B cell (primary cell): ENCODE results near the gene CACNA2D3. TPM values are rescaled to one million over a fixed set of nuclear protein-coding genes. Genes with fewer than 3 reads are reported as not detected.

Source experiments
- ATAC-seq: fragments of 200-7000 bp; cut with Tn5 transposase; one replicate; pipeline ENCODE4 v1.10.0; 2021; ENCODE audit warnings: low read depth, mild to moderate bottlenecking, moderate number of reproducible peaks, moderate library complexity
- CTCF ChIA-PET: fragments of 350-600 bp; sonication (Branson Sonifier 250); formaldehyde crosslinking; loops from one replicate; lab custom pipeline; 2021; ENCODE audit warnings: antibody characterized with exemption, inconsistent platforms; lab: Charles Lee
- POLR2A ChIA-PET: fragments of 350-600 bp; sonication (Branson Sonifier 250); formaldehyde crosslinking; loops from one replicate; lab custom pipeline; 2021; ENCODE audit warnings: antibody characterized with exemption; lab: Charles Lee
- DNase-seq: peaks from one replicate; pipeline ENCODE4 v3.0.0; 2013
- H2AFZ ChIP-seq: 2 replicates; pipeline ENCODE4 v1.6.1; 2012; ENCODE audit warnings: mild to moderate bottlenecking, low read depth, low read length; ENCODE audit not compliant: insufficient read depth, poor library complexity, severe bottlenecking
- H3K27ac ChIP-seq, 2 donors: 1 replicate in 1 of 2; 2 replicates in 1 of 2; pipeline ENCODE4 v1.5.1; 2012 to 2013; ENCODE audit warnings: low read length in 2 of 2, mild to moderate bottlenecking in 2 of 2, moderate library complexity in 1 of 2
- H3K27me3 ChIP-seq, 4 experiments: fragments of 200-600 bp in 1 of 4; sonication (generic) in 1 of 4; replicated peaks in 1 of 4; 1 replicate in 2 of 4; 2 replicates in 2 of 4; pipeline versions ENCODE4 v1.6.1 to v1.7.0; 2013 to 2016; ENCODE audit warnings: low read length in 3 of 4, mild to moderate bottlenecking in 2 of 4, mixed read lengths in 1 of 4, moderate library complexity in 1 of 4; ENCODE audit not compliant: insufficient read depth in 4 of 4, control insufficient read depth in 3 of 4; ENCODE audit errors: control extremely low read depth in 1 of 4
- H3K36me3 ChIP-seq, 2 experiments: replicated peaks in 1 of 2; 1 replicate in 1 of 2; 2 replicates in 1 of 2; pipeline versions ENCODE4 v1.6.1 to v1.7.1; 2013; ENCODE audit warnings: low read length in 1 of 2; ENCODE audit not compliant: insufficient read depth in 2 of 2, control insufficient read depth in 1 of 2; ENCODE audit errors: control extremely low read depth in 1 of 2, extremely low read depth in 1 of 2
- H3K4me1 ChIP-seq, 2 donors: fragments of 200-600 bp in 1 of 2; sonication (generic) in 1 of 2; 1 replicate in 1 of 2; 2 replicates in 1 of 2; pipeline versions ENCODE4 v1.5.1 to v1.6.1; 2013 to 2017; ENCODE audit warnings: low read length in 2 of 2; ENCODE audit not compliant: control insufficient read depth in 2 of 2, insufficient read depth in 2 of 2
- H3K4me2 ChIP-seq: replicated peaks from 2 replicates; pipeline ENCODE3; 2012; ENCODE audit warnings: mild to moderate bottlenecking, low read depth, low read length; ENCODE audit not compliant: poor library complexity, severe bottlenecking
- H3K4me3 ChIP-seq, 5 experiments: fragments of 200-600 bp in 1 of 5; sonication (generic) in 1 of 5; 1 replicate in 3 of 5; 2 replicates in 2 of 5; pipeline versions ENCODE4 v1.5.1 to v1.7.0; 2011 to 2016; ENCODE audit warnings: low read length in 4 of 5, mild to moderate bottlenecking in 4 of 5, low read depth in 2 of 5, control low read depth in 1 of 5, moderate library complexity in 1 of 5; ENCODE audit not compliant: insufficient read depth in 1 of 5; ENCODE audit errors: control extremely low read depth in 1 of 5, extremely low read depth in 1 of 5
- H3K79me2 ChIP-seq: fragments of 200-600 bp; sonication (generic); one replicate; pipeline ENCODE4 v1.6.0; 2016; ENCODE audit warnings: low read length; ENCODE audit not compliant: control insufficient read depth, insufficient read depth
- H3K9ac ChIP-seq: fragments of 200-600 bp; sonication (generic); 2 replicates; pipeline ENCODE4 v1.6.1; 2017; ENCODE audit warnings: mild to moderate bottlenecking, low read length, moderate library complexity
- H3K9me3 ChIP-seq, 3 donors: one replicate each; pipeline versions ENCODE4 v1.6.1 to v1.7.1; 2013; ENCODE audit warnings: low read length in 2 of 3; ENCODE audit not compliant: control insufficient read depth in 2 of 3, insufficient read depth in 1 of 3; ENCODE audit errors: control extremely low read depth in 1 of 3
- H4K20me1 ChIP-seq: 2 replicates; pipeline ENCODE4 v1.6.0; 2012; ENCODE audit warnings: mild to moderate bottlenecking, low read length; ENCODE audit not compliant: insufficient read depth, control insufficient read depth, poor library complexity, severe bottlenecking
- H3K27ac Mint-ChIP-seq: one replicate; pipeline ENCODE4 v1.8.0; 2021; ENCODE audit warnings: mixed read lengths
- H3K27me3 Mint-ChIP-seq: one replicate; pipeline ENCODE4 v1.8.0; 2021; ENCODE audit warnings: mixed read lengths
- H3K4me1 Mint-ChIP-seq: one replicate; pipeline ENCODE4 v1.8.0; 2021; ENCODE audit warnings: mixed read lengths
- H3K4me3 Mint-ChIP-seq: one replicate; pipeline ENCODE4 v1.8.0; 2021; ENCODE audit warnings: mixed read lengths
- H3K9me3 Mint-ChIP-seq: one replicate; pipeline ENCODE4 v1.8.0; 2022; ENCODE audit warnings: mixed read lengths; ENCODE audit not compliant: insufficient read depth
- CTCF ChIP-seq: fragments of 200-600 bp; IDR thresholded peaks from one replicate; pipeline ENCODE4 v1.8.0; 2022; ENCODE audit warnings: antibody characterized with exemption, mild to moderate bottlenecking
- EZH2 ChIP-seq: IDR thresholded peaks from 2 replicates; pipeline ENCODE4 v1.6.1; 2012; ENCODE audit warnings: borderline replicate concordance, low read depth, mild to moderate bottlenecking, moderate library complexity, low read length; ENCODE audit not compliant: insufficient read depth, poor library complexity, severe bottlenecking
- WGBS: methylation state at CpG from one replicate; pipeline ENCODE4 v1.1.5; 2013; ENCODE audit warnings: missing lambda C conversion rate; ENCODE audit not compliant: insufficient coverage; 5-methylcytosine and 5-hydroxymethylcytosine counted together
- intact Hi-C: fragments of 100-400 bp; cut with micrococcal nuclease; formaldehyde crosslinking; loops from one replicate; pipeline ENCODE4 v1.10.0; 2022
- polyA plus RNA-seq: library from polyadenylated mRNA; depleted of rRNA; stranded (reverse); fragments of >200 nt; gene quantifications from 2 replicates; pipeline ENCODE4 v1.2.3, GENCODE V29; 2012
- total RNA-seq, 2 donors: library from RNA; stranded (reverse); fragments of 120-200 nt in 1 of 2; gene quantifications; 1 replicate in 1 of 2; 2 replicates in 1 of 2; pipeline versions ENCODE4 v1.2.3 to v1.2.4, GENCODE V29; 2013 to 2022

The CACNA2D3 gene
- total and polyA plus RNA-seq, 2 donors (not counting 1 experiment from before 2014, with no cell fraction given) = not detected

- Mint-ChIP-seq H3K27me3 (peaks cover 3% of the 10 kb centered on the region), H3K27ac (no peak overlapping the region), H3K4me3 (no peak overlapping the region), H3K4me1 (no peaks in the 10 kb centered on the region), H3K9me3 (no peaks in the 10 kb centered on the region)
- Histone ChIP-seq H3K9me3 (peaks cover 0 to 3% (median 0%) of the 10 kb centered on the region in 3 donors), H3K4me2 (no peak overlapping the region), H4K20me1 (no peaks in the 10 kb centered on the region), H3K4me3 (no peak overlapping the region), H3K36me3 (no peaks in the 10 kb centered on the region), H3K9ac (no peak overlapping the region), H3K4me1 (no peaks in the 10 kb centered on the region), H3K79me2 (no peaks in the 10 kb centered on the region), H3K27me3 (no peaks in the 10 kb centered on the region), H2AFZ (no peak overlapping the region), H3K27ac (no peak overlapping the region)
- intact Hi-C loops = no loop called here
- WGBS = 59% methylated on average over 5 of the region's 8 CpGs
- TF ChIP-seq CTCF = no peak
- ATAC-seq = no peak
- POLR2A ChIA-PET = no interaction called here
- CTCF ChIA-PET = no interaction called here
- DNase-seq = no peak
Observed at GRCh38 chr3:54875596-54876268, 753.4 kb downstream of the CACNA2D3 start.

GRCh38 chr3:54876694-54877093, 754.3 kb downstream of the CACNA2D3 start:
- WGBS = 93% methylated on average over 4 of the region's 5 CpGs
- no peak for ATAC-seq
- DNase-seq = no peak
- H3K9ac ChIP-seq = no peak overlapping the region
- no peaks in the 10 kb centered on the region for H4K20me1 ChIP-seq
- H3K4me3 ChIP-seq = no peak overlapping the region
- intact Hi-C loops = no loop called here
- Mint-ChIP-seq H3K4me3 (no peak overlapping the region), H3K27ac (no peak overlapping the region), H3K9me3 (no peaks in the 10 kb centered on the region), H3K27me3 (peaks cover 3% of the 10 kb centered on the region), H3K4me1 (no peaks in the 10 kb centered on the region)
- TF ChIP-seq CTCF (no peak), EZH2 (no peak)
- no peaks in the 10 kb centered on the region for H3K36me3 ChIP-seq
- no peak overlapping the region for H3K4me2 ChIP-seq
- POLR2A ChIA-PET = no interaction called here
- H3K4me1 ChIP-seq = no peaks in the 10 kb centered on the region
- no peak overlapping the region for H2AFZ ChIP-seq
- peaks cover 0 to 2% (median 0%) of the 10 kb centered on the region in 3 donors for H3K9me3 ChIP-seq
- H3K79me2 ChIP-seq = no peaks in the 10 kb centered on the region
- H3K27ac ChIP-seq = no peak overlapping the region
- CTCF ChIA-PET = no interaction called here
- no peaks in the 10 kb centered on the region for H3K27me3 ChIP-seq
